Kidney epithelial cell (primary cell): ENCODE measurements around the gene AKT1S1. TPM values are rescaled to one million over a fixed set of nuclear protein-coding genes. Genes with fewer than 3 reads are reported as not detected.
"Not testable (repeated sequence)": the region's sequence is repeated elsewhere in the genome, so short reads cannot be mapped to it uniquely, and the experiment has no call there.

Source experiments
- DNase-seq: peaks from one replicate; pipeline ENCODE4 v3.0.0-alpha.2; 2010; ENCODE audit warnings: low read depth
- H3K27me3 ChIP-seq: 2 replicates; pipeline ENCODE4 v1.6.0; 2011; ENCODE audit warnings: low read length; ENCODE audit not compliant: control insufficient read depth, insufficient read depth
- H3K36me3 ChIP-seq: 2 replicates; pipeline ENCODE4 v1.5.1; 2011; ENCODE audit warnings: low read length; ENCODE audit not compliant: control insufficient read depth, insufficient read depth
- H3K4me3 ChIP-seq: 2 replicates; pipeline ENCODE4 v1.5.1; 2011; ENCODE audit warnings: low read depth, mild to moderate bottlenecking, control low read depth, low read length
- CTCF ChIP-seq: IDR thresholded peaks from 2 replicates; pipeline ENCODE4 v1.5.1; 2011; ENCODE audit warnings: mild to moderate bottlenecking, moderate library complexity, low read length, control low read depth, inconsistent platforms; ENCODE audit not compliant: insufficient read depth, poor library complexity, severe bottlenecking
- total RNA-seq: library from RNA; depleted of rRNA; stranded (reverse); fragments of >200 nt; gene quantifications from 2 replicates; pipeline ENCODE4 v1.2.3, GENCODE V29; 2015

Gene AKT1S1
- total RNA-seq, 1 donor from 2014 or later, result 23.2 TPM

- Histone ChIP-seq H3K4me3 (no peak overlapping the region), H3K36me3 (peaks cover 1% of the 10 kb centered on the region), H3K27me3 (no peaks in the 10 kb centered on the region)
- TF ChIP-seq CTCF, result no peak
- no peak for DNase-seq
Measured at GRCh38 chr19:49829721-49830120, 47.4 kb downstream of the AKT1S1 start.

- no peaks in the 10 kb centered on the region for H3K27me3 ChIP-seq
Measured at GRCh38 chr19:49829200-49829599, 48.0 kb downstream of the AKT1S1 start.

GRCh38 chr19:49827034-49827433 is 50.1 kb downstream of the AKT1S1 start:
- DNase-seq, result no peak
- Histone ChIP-seq H3K27me3 (no peaks in the 10 kb centered on the region), H3K36me3 (no peaks in the 10 kb centered on the region), H3K4me3 (no peak overlapping the region)
- TF ChIP-seq CTCF, result no peak

More at GRCh38 chr19:49829200-49829599, 48.0 kb downstream of the AKT1S1 start:
- no peaks in the 10 kb centered on the region for H3K36me3 ChIP-seq
- no peak for TF ChIP-seq CTCF
- no peak overlapping the region for H3K4me3 ChIP-seq
- DNase-seq, result no peak

GRCh38 chr19:49824662-49825061 is 52.5 kb downstream of the AKT1S1 start:
- no peak for DNase-seq
- Histone ChIP-seq H3K27me3 (no peaks in the 10 kb centered on the region), H3K4me3 (no peak overlapping the region), H3K36me3 (no peaks in the 10 kb centered on the region)
- no peak for TF ChIP-seq CTCF

GRCh38 chr19:49823472-49823871 is 53.7 kb downstream of the AKT1S1 start:
- no peak for DNase-seq
- H3K4me3 ChIP-seq, result no peak overlapping the region
- no peaks in the 10 kb centered on the region for H3K27me3 ChIP-seq
- TF ChIP-seq CTCF, result no peak
- H3K36me3 ChIP-seq, result no peaks in the 10 kb centered on the region

- no peak for DNase-seq
- TF ChIP-seq CTCF, result no peak
Measured at GRCh38 chr19:49820125-49820524, 57.0 kb downstream of the AKT1S1 start.

GRCh38 chr19:49819452-49820115 is 57.6 kb downstream of the AKT1S1 start:
- peak overlapping the region; percentile 100 for H3K4me3 ChIP-seq
- H3K27me3 ChIP-seq, DNase-seq, H3K36me3 ChIP-seq: not testable (repeated sequence)

More at GRCh38 chr19:49820125-49820524, 57.0 kb downstream of the AKT1S1 start:
- H3K27me3 ChIP-seq, result no peaks in the 10 kb centered on the region
- no peaks in the 10 kb centered on the region for H3K36me3 ChIP-seq
- H3K4me3 ChIP-seq, result no peak overlapping the region
